NCI-H1417 treated with DMSO at 0.1 percent for 48 hours (cell line): Measurements from ENCODE around the gene FAP.

Experiments used
- DNase-seq: peaks from one replicate; lab custom pipeline; 2025; lab: John Stamatoyannopoulos, UW

The FAP gene

DNA sequence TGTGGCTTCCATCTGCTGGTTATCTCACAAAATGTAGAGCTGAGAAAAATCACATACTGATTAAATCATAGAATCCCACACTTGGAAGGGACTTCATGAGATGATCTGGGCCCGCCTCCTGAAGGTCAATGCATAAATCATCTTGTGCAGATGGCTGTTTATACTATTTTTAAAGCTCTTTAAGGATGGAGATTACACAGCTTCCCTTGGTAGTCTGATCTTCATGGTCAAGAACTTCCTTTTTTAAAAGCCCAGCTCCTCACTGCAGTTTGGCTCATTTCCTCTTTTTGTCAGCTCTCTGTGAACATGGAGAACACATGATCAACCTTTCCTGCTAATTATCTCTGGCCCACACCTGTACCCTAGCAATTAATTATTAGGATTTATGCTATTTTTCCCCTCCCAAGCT lies 117.1 kb downstream of the FAP start:
- DNase-seq: no peak

- DNase-seq: no peak
These were observed 118.1 kb downstream of the FAP start for GRCh38 chr2:162125138-162125537.

DNA sequence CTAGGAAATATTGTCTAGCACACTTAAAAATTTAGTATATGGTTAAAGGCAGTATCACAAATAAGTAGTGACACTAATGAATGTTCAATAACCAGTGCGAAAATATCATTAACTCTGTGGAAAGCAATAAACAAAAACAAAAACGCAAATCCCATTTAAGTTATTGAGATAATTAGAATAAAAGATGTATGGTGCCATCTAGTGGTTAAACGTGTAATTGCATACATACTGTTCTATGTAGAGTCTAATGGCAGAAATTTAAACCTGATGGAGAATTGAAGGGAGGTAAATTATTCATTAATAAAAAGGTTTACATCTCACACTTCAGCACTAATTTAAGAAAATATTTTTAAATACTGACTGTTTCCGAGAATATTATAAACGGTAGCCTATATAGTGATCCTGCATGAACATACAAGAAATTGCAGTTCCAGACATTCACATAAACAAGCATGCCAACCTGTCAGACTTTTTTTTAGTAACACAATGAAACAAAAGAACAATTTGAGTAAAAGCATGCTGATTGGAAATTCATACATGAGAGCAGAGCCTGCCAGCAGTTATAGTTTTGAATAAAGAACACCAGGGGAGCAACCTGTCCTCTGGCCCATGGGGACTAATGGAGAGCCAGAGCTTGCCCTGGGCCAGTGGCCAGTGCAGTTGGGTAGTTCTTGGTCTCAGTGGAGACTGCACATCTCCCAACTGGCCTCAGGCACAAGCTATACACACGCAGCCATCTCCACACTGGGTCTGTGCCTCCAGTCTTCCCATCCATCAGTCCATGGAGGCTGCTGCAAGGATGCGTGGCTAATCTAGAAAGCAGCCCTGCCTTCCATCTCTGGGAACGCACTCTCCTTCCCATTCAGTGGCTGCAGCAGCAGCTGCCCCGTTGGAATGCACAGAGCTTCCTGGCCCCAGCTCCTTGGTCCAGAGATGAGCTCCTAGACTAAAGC lies 119.2 kb downstream of the FAP start:
- DNase-seq: no peak
